ENCODE data around the gene AXIN1. TPM values are rescaled to one million over a fixed set of nuclear protein-coding genes. Genes with fewer than 3 reads are reported as not detected.
"Not testable (repeated sequence)": the region's sequence is repeated elsewhere in the genome, so short reads cannot be mapped to it uniquely, and the experiment has no call there.

AXIN1 gene
- total RNA-seq, 1 experiment from 2014 or later = 32.7 TPM

- ChIA-PET CTCF (no interaction called here), POLR2A (ENCODE audit: low non-redundant PET) (no interaction called here)
- H3K27me3 ChIP-seq (replicated peaks; ENCODE audit: insufficient read depth, low read depth, low read length, poor library complexity) = no peaks in the 10 kb centered on the region
Measured at GRCh38 chr16:378821-379182, 26.3 kb upstream of the AXIN1 start.

GRCh38 chr16:378113-378820 lies 25.7 kb upstream of the AXIN1 start:
- DNase-seq (ENCODE audit: low spot score); BruUV-seq (replicated peaks); H3K9me3 ChIP-seq (ENCODE audit: low read depth, low read length, poor library complexity, severe bottlenecking); intact Hi-C loops (cut with micrococcal nuclease; ENCODE audit: unreplicated experiment); H3K4me3 ChIP-seq (ENCODE audit: low read depth, low read length, poor library complexity, severe bottlenecking); CTCF ChIA-PET; H3K36me3 ChIP-seq (ENCODE audit: insufficient read depth, low read length, poor library complexity, severe bottlenecking); H3K27me3 ChIP-seq (replicated peaks; ENCODE audit: insufficient read depth, low read depth, low read length, poor library complexity); H3K27ac ChIP-seq (ENCODE audit: low read depth, low read length, poor library complexity, severe bottlenecking); H3K4me1 ChIP-seq (ENCODE audit: insufficient read depth, low read length, poor library complexity, severe bottlenecking); POLR2A ChIA-PET (ENCODE audit: low non-redundant PET): not testable (repeated sequence)

More at GRCh38 chr16:378821-379182, 26.3 kb upstream of the AXIN1 start:
- TF ChIP-seq EZH2 (IDR thresholded peaks at IDR 0.05; ENCODE audit: borderline replicate concordance, low read depth, low read length, poor library complexity, severe bottlenecking) = no peak
- TF ChIP-seq CTCF (conservative IDR thresholded peaks at IDR 0.05; ENCODE audit: low read depth, low read length) = no peak
- no peaks in the 10 kb centered on the region for H3K9me3 ChIP-seq (ENCODE audit: low read depth, low read length, poor library complexity, severe bottlenecking)
- H3K36me3 ChIP-seq (ENCODE audit: insufficient read depth, low read length, poor library complexity, severe bottlenecking) = peaks cover 8% of the 10 kb centered on the region
- no peak overlapping the region for H3K27ac ChIP-seq (ENCODE audit: low read depth, low read length, poor library complexity, severe bottlenecking)
- H3K4me1 ChIP-seq (ENCODE audit: insufficient read depth, low read length, poor library complexity, severe bottlenecking) = no peaks in the 10 kb centered on the region
- no TSS peak for BruUV-seq (replicated peaks)
- no peak for DNase-seq (ENCODE audit: low spot score)
- intact Hi-C loops (cut with micrococcal nuclease; ENCODE audit: unreplicated experiment) = no loop called here
- no peak overlapping the region for H3K4me3 ChIP-seq (ENCODE audit: low read depth, low read length, poor library complexity, severe bottlenecking)

- no TSS peak for BruUV-seq (replicated peaks)
- Histone ChIP-seq H3K36me3 (ENCODE audit: insufficient read depth, low read length, poor library complexity, severe bottlenecking) (peaks cover 8% of the 10 kb centered on the region), H3K27ac (ENCODE audit: low read depth, low read length, poor library complexity, severe bottlenecking) (no peak overlapping the region), H3K9me3 (ENCODE audit: low read depth, low read length, poor library complexity, severe bottlenecking) (no peaks in the 10 kb centered on the region), H3K4me3 (ENCODE audit: low read depth, low read length, poor library complexity, severe bottlenecking) (no peak overlapping the region), H3K4me1 (ENCODE audit: insufficient read depth, low read length, poor library complexity, severe bottlenecking) (no peaks in the 10 kb centered on the region), H3K27me3 (replicated peaks; ENCODE audit: insufficient read depth, low read depth, low read length, poor library complexity) (no peaks in the 10 kb centered on the region)
- ChIA-PET CTCF (no interaction called here), POLR2A (ENCODE audit: low non-redundant PET) (no interaction called here)
- TF ChIP-seq EZH2 (IDR thresholded peaks at IDR 0.05; ENCODE audit: borderline replicate concordance, low read depth, low read length, poor library complexity, severe bottlenecking) (no peak), CTCF (conservative IDR thresholded peaks at IDR 0.05; ENCODE audit: low read depth, low read length) (no peak)
- no peak for DNase-seq (ENCODE audit: low spot score)
- intact Hi-C loops (cut with micrococcal nuclease; ENCODE audit: unreplicated experiment) = no loop called here
Measured at GRCh38 chr16:377419-377951, 25.0 kb upstream of the AXIN1 start.
